GM12878 (cell line): ENCODE data around the gene DOCK1. TPM values are rescaled to one million over a fixed set of nuclear protein-coding genes. Genes with fewer than 3 reads are reported as not detected.

ENCODE experiments used
- ATAC-seq: fragments of 200-7000 bp; cut with Tn5 transposase; 3 replicates; pipeline ENCODE4 v1.9.1; 2020; ENCODE audit warnings: mild to moderate bottlenecking, moderate library complexity
- BruUV-seq: library from RNA; stranded (reverse); fragments of 400-500 nt; replicated peaks from 2 replicates; lab custom pipeline; 2021; lab: Mats Ljungman, UMichigan
- CTCF ChIA-PET: fragments of 300-600 bp; sonication (Branson Sonifier 250); formaldehyde crosslinking; extraction: SDS; loops from one replicate; lab custom pipeline; 2021; ENCODE audit warnings: inconsistent platforms; lab: Yijun Ruan, JAX
- POLR2A ChIA-PET: fragments of 350-600 bp; formaldehyde crosslinking; extraction: SDS; loops from one replicate; lab custom pipeline; 2021; ENCODE audit warnings: inconsistent platforms; lab: Charles Lee
- RAD21 ChIA-PET: fragments of 300-600 bp; sonication (Branson Sonifier 250); formaldehyde crosslinking; loops from one replicate; lab custom pipeline; 2023; ENCODE audit warnings: antibody characterized with exemption; ENCODE audit not compliant: unreplicated experiment; lab: Charles Lee
- SMC1A ChIA-PET: fragments of 300-600 bp; sonication (Branson Sonifier 250); formaldehyde crosslinking; loops from one replicate; lab custom pipeline; 2023; ENCODE audit not compliant: unreplicated experiment, uncharacterized antibody; lab: Charles Lee
- DNase-seq: peaks from one replicate; pipeline ENCODE4 v3.0.0-alpha.2; 2011; ENCODE audit warnings: low read depth, low spot score
- FAIRE-seq: peaks from 3 replicates; lab custom pipeline; 2011; peaks lifted over from hg19 to GRCh38; lab: Jason Lieb, UNC
- H2AFZ ChIP-seq: 2 replicates; pipeline ENCODE4 v1.6.0; 2011; ENCODE audit warnings: low read depth, low read length, control low read depth; ENCODE audit not compliant: control insufficient read depth
- H3K27ac ChIP-seq: 2 replicates; pipeline ENCODE4 v1.5.1; 2011; ENCODE audit warnings: control low read depth; ENCODE audit not compliant: control insufficient read depth, insufficient read depth
- H3K27me3 ChIP-seq, 2 experiments: replicated peaks in 1 of 2; 2 replicates each; pipeline versions ENCODE4 v1.6.0 to v1.6.1; 2011; ENCODE audit warnings: low read length in 1 of 2; ENCODE audit not compliant: control insufficient read depth in 2 of 2, insufficient read depth in 2 of 2
- H3K36me3 ChIP-seq, 2 experiments: 2 replicates each; pipeline ENCODE4 v1.5.1; 2011; ENCODE audit warnings: low read length in 1 of 2; ENCODE audit not compliant: control insufficient read depth in 2 of 2, insufficient read depth in 2 of 2
- H3K4me1 ChIP-seq: 2 replicates; pipeline ENCODE4 v1.6.1; 2011; ENCODE audit warnings: mild to moderate bottlenecking, low read length, moderate library complexity, mixed read lengths; ENCODE audit not compliant: control insufficient read depth, insufficient read depth
- H3K4me2 ChIP-seq: 2 replicates; pipeline ENCODE4 v1.6.0; 2011; ENCODE audit warnings: control low read depth; ENCODE audit not compliant: control insufficient read depth, insufficient read depth
- H3K4me3 ChIP-seq: fragments of 200-600 bp; sonication (generic); 2 replicates; pipeline ENCODE4 v1.5.1; 2016
- H3K79me2 ChIP-seq: 2 replicates; pipeline ENCODE4 v1.6.0; 2011; ENCODE audit warnings: low read length; ENCODE audit not compliant: control insufficient read depth, insufficient read depth
- H3K9ac ChIP-seq: 2 replicates; pipeline ENCODE4 v1.8.0; 2011; ENCODE audit warnings: low read length, control low read depth, mixed read lengths; ENCODE audit not compliant: control insufficient read depth, insufficient read depth
- H3K9me3 ChIP-seq: replicated peaks from 3 replicates; pipeline ENCODE4 v1.5.1; 2011; ENCODE audit warnings: mild to moderate bottlenecking, low read length; ENCODE audit not compliant: control insufficient read depth, insufficient read depth
- H4K20me1 ChIP-seq: 2 replicates; pipeline ENCODE4 v1.6.0; 2011; ENCODE audit not compliant: control insufficient read depth, insufficient read depth
- BHLHE40 ChIP-seq, 2 experiments: fragments of 450-650 bp in 1 of 2; IDR thresholded peaks; 2 replicates each; pipeline ENCODE4 v1.6.1; 2011 to 2017; ENCODE audit warnings: low read depth in 2 of 2, borderline replicate concordance in 1 of 2, improper control_type of control experiment in 1 of 2, low read length in 1 of 2, mild to moderate bottlenecking in 1 of 2
- CBX5 ChIP-seq: sonication (generic); IDR thresholded peaks from 2 replicates; pipeline ENCODE4 v1.6.1; 2016; ENCODE audit warnings: low read depth, moderate library complexity, mild to moderate bottlenecking, inconsistent platforms
- IKZF2 ChIP-seq, 2 experiments: fragments of 450-650 bp; IDR thresholded peaks; 2 replicates each; pipeline ENCODE4 v1.6.1; 2017; ENCODE audit warnings: mild to moderate bottlenecking in 2 of 2, moderate library complexity in 2 of 2
- LARP7 ChIP-seq: fragments of 450-650 bp; IDR thresholded peaks from 2 replicates; pipeline ENCODE4 v1.6.1; 2017; ENCODE audit warnings: mild to moderate bottlenecking
- MXI1 ChIP-seq: fragments of 150-350 bp; IDR thresholded peaks from 2 replicates; pipeline ENCODE4 v1.6.1; 2011; ENCODE audit warnings: low read depth, mild to moderate bottlenecking, inconsistent platforms, low read length, improper control_type of control experiment
- POLR2AphosphoS5 ChIP-seq: IDR thresholded peaks from 2 replicates; pipeline ENCODE4 v1.6.1; 2011; ENCODE audit warnings: mild to moderate bottlenecking, low read length, inconsistent platforms
- STAT1 ChIP-seq: fragments of 450-650 bp; conservative IDR thresholded peaks from 2 replicates; pipeline ENCODE4 v1.6.1; 2014; ENCODE audit warnings: antibody characterized with exemption, mild to moderate bottlenecking
- TCF7 ChIP-seq: IDR thresholded peaks from 2 replicates; pipeline ENCODE4 v1.6.1; 2014; ENCODE audit warnings: antibody characterized with exemption, borderline replicate concordance
- YY1 ChIP-seq: IDR thresholded peaks from 2 replicates; pipeline ENCODE4 v1.6.1; 2011; ENCODE audit warnings: low read depth, mild to moderate bottlenecking, low read length
- ZNF384 ChIP-seq: IDR thresholded peaks from 2 replicates; pipeline ENCODE4 v1.6.1; 2012; ENCODE audit warnings: low read depth, mild to moderate bottlenecking, low read length, improper control_type of control experiment, borderline replicate concordance
- WGBS: methylation state at CpG from one replicate; pipeline ENCODE4 v1.1.6; 2016; ENCODE audit warnings: low lambda C conversion rate; ENCODE audit not compliant: insufficient replicate concordance, insufficient coverage; ENCODE audit errors: missing lambda C conversion rate; 5-methylcytosine and 5-hydroxymethylcytosine counted together
- in situ Hi-C: fragments of 300-500 bp; cut with MboI; formaldehyde crosslinking; loops from 9 replicates; pipeline ENCODE4 v1.14.3; 2018; ENCODE audit warnings: mixed read lengths
- intact Hi-C: fragments of 100-400 bp; cut with micrococcal nuclease; formaldehyde crosslinking; loops from one replicate; pipeline ENCODE4 v1.14.2; 2022; ENCODE audit not compliant: unreplicated experiment
- polyA plus RNA-seq, 11 experiments: library from polyadenylated mRNA; depleted of rRNA in 4 of 11; unstranded in 6 of 11; stranded (reverse) in 5 of 11; fragments of >200 nt; fragmentation: Nextera tagmentation in 4 of 11; fragmentation: Illumina TruSeq in 1 of 11; extraction: Ambion mirVana in 4 of 11; extraction: Trizol in 1 of 11; gene quantifications; 1 replicate in 1 of 11; 2 replicates in 10 of 11; pipeline versions ENCODE4 v1.2.1 to v1.2.3, GENCODE V29; 2011 to 2016; ENCODE audit warnings: inconsistent platforms in 2 of 11, missing spikeins in 2 of 11, low read depth in 1 of 11
- total RNA-seq, 4 experiments: library from RNA; depleted of rRNA in 3 of 4; stranded (reverse); fragments of >200 nt in 3 of 4; fragmentation: Illumina TruSeq in 1 of 4; extraction: Trizol in 1 of 4; gene quantifications; 2 replicates each; pipeline versions ENCODE4 v1.2.1 to v1.2.3, GENCODE V29; 2013 to 2021
- TF ChIP-seq, protein P1 (sequence below): fragments of 450-650 bp; formaldehyde crosslinking; IDR thresholded peaks from 2 replicates; pipeline ENCODE4 v1.4.0; 2022; ENCODE audit warnings: mild to moderate bottlenecking, moderate library complexity
- TF ChIP-seq, protein P2 (sequence below): IDR thresholded peaks from 2 replicates; pipeline ENCODE4 v1.6.1; 2012; ENCODE audit warnings: low read depth, low read length, improper control_type of control experiment
- TF ChIP-seq, protein P3 (sequence below): IDR thresholded peaks from 2 replicates; pipeline ENCODE4 v1.6.1; 2011; ENCODE audit warnings: borderline replicate concordance, low read depth, mild to moderate bottlenecking, moderate library complexity, low read length; ENCODE audit not compliant: insufficient read depth, poor library complexity, severe bottlenecking
- TF ChIP-seq, protein P4 (sequence below): fragments of 150-350 bp; IDR thresholded peaks from 2 replicates; pipeline ENCODE4 v1.6.1; 2014; ENCODE audit warnings: mild to moderate bottlenecking, low read depth, low read length

The DOCK1 gene
- total and polyA plus RNA-seq, 10 of the 15 experiments (the other 5 are each of a cell fraction or from before 2014, with no cell fraction given): 0.05 to 0.18 TPM; not detected in 8

DNA sequence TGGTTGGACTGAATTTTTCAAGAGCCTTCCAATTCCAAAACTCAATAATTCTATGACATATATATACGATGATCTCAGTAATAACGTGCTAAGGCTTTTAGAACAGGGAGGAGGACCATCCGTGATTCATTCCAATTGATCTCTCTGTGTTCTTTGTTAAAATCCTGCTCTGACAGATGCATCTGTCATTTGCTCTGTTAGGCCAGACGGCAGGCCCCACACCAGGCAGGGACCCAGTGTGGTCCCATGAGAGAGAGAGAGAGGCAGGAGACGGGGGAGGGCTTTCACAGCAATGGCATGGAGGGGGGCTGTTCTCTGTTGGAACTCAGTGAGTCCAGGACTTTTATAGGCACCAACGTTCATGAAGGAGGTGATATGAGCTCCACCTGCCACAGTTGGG is 451.1 kb downstream of the DOCK1 start (continued):
- TF ChIP-seq, protein P1, sequence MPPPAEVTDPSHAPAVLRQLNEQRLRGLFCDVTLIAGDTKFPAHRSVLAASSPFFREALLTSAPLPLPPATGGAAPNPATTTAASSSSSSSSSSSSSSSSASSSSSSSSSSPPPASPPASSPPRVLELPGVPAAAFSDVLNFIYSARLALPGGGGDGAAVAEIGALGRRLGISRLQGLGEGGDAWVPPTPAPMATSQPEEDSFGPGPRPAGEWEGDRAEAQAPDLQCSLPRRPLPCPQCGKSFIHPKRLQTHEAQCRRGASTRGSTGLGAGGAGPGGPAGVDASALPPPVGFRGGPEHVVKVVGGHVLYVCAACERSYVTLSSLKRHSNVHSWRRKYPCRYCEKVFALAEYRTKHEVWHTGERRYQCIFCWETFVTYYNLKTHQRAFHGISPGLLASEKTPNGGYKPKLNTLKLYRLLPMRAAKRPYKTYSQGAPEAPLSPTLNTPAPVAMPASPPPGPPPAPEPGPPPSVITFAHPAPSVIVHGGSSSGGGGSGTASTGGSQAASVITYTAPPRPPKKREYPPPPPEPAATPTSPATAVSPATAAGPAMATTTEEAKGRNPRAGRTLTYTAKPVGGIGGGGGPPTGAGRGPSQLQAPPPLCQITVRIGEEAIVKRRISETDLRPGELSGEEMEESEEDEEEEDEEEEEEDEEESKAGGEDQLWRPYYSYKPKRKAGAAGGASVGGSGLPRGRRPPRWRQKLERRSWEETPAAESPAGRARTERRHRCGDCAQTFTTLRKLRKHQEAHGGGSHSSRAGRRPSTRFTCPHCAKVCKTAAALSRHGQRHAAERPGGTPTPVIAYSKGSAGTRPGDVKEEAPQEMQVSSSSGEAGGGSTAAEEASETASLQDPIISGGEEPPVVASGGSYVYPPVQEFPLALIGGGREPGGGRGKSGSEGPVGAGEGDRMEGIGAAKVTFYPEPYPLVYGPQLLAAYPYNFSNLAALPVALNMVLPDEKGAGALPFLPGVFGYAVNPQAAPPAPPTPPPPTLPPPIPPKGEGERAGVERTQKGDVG (CRISPR knock-in tag): no peak
- TF ChIP-seq ZNF384: no peak
- TF ChIP-seq STAT1: no peak

DNA sequence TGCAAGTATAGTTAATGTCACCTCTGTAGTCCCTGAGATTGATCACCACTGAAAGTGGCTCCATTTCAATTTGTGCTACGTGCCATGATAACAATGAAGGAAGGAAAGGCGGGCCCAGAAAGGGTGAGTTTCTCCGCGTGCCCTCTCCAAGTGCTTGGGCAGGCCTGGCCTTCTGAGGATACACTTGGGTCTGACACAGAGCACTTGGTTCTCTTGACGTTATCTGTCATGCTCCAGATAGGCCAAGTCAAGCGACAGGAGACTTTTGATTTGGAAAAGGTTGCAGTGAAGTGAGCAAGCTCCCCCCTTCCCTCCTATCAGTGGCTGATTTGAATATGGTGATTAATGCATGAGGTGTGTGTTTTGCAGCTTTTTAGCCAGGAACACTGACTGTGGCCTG is 452.0 kb downstream of the DOCK1 start:
- FAIRE-seq: no peak
- BruUV-seq: no TSS peak
- no peak for DNase-seq
- intact Hi-C loops: no loop called here
- RAD21 ChIA-PET: no interaction called here
- Histone ChIP-seq H3K9me3 (no peaks in the 10 kb centered on the region), H3K27ac (no peak overlapping the region), H3K27me3 (no peaks in the 10 kb centered on the region), H3K9ac (no peak overlapping the region), H4K20me1 (no peaks in the 10 kb centered on the region), H3K36me3 (no peaks in the 10 kb centered on the region), H3K4me3 (no peak overlapping the region), H2AFZ (no peak overlapping the region), H3K4me2 (no peak overlapping the region), H3K4me1 (no peaks in the 10 kb centered on the region), H3K79me2 (no peaks in the 10 kb centered on the region)
- 50% methylated on average over 6 of the region's 6 CpGs for WGBS
- in situ Hi-C loops: no loop called here
- ATAC-seq: no peak
- TF ChIP-seq, protein P2, sequence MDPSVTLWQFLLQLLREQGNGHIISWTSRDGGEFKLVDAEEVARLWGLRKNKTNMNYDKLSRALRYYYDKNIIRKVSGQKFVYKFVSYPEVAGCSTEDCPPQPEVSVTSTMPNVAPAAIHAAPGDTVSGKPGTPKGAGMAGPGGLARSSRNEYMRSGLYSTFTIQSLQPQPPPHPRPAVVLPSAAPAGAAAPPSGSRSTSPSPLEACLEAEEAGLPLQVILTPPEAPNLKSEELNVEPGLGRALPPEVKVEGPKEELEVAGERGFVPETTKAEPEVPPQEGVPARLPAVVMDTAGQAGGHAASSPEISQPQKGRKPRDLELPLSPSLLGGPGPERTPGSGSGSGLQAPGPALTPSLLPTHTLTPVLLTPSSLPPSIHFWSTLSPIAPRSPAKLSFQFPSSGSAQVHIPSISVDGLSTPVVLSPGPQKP: no peak
- TF ChIP-seq YY1 (no peak), BHLHE40 (IDR thresholded peaks at IDR 0.05; ENCODE audit: borderline replicate concordance in 1 of 2, low read depth in 2 of 2, low read length in 1 of 2) (no peak), CBX5 (no peak), POLR2AphosphoS5 (no peak), TCF7 (no peak), IKZF2 (IDR thresholded peaks at IDR 0.05) (no peak), LARP7 (no peak), MXI1 (no peak)
- TF ChIP-seq, protein P3, sequence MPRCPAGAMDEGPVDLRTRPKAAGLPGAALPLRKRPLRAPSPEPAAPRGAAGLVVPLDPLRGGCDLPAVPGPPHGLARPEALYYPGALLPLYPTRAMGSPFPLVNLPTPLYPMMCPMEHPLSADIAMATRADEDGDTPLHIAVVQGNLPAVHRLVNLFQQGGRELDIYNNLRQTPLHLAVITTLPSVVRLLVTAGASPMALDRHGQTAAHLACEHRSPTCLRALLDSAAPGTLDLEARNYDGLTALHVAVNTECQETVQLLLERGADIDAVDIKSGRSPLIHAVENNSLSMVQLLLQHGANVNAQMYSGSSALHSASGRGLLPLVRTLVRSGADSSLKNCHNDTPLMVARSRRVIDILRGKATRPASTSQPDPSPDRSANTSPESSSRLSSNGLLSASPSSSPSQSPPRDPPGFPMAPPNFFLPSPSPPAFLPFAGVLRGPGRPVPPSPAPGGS: no peak
- TF ChIP-seq, protein P4, sequence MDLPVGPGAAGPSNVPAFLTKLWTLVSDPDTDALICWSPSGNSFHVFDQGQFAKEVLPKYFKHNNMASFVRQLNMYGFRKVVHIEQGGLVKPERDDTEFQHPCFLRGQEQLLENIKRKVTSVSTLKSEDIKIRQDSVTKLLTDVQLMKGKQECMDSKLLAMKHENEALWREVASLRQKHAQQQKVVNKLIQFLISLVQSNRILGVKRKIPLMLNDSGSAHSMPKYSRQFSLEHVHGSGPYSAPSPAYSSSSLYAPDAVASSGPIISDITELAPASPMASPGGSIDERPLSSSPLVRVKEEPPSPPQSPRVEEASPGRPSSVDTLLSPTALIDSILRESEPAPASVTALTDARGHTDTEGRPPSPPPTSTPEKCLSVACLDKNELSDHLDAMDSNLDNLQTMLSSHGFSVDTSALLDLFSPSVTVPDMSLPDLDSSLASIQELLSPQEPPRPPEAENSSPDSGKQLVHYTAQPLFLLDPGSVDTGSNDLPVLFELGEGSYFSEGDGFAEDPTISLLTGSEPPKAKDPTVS: no peak
- SMC1A ChIA-PET: no interaction called here
- CTCF ChIA-PET: no interaction called here
- POLR2A ChIA-PET: no interaction called here
